CD4-positive, alpha-beta T cell treated with Interleukin-21 for 1 hour (primary cell): ENCODE data around the gene SF3A1.

Experiments
- DNase-seq: peaks from one replicate; pipeline ENCODE4 v3.0.0-alpha.2; 2020

Gene SF3A1

DNA sequence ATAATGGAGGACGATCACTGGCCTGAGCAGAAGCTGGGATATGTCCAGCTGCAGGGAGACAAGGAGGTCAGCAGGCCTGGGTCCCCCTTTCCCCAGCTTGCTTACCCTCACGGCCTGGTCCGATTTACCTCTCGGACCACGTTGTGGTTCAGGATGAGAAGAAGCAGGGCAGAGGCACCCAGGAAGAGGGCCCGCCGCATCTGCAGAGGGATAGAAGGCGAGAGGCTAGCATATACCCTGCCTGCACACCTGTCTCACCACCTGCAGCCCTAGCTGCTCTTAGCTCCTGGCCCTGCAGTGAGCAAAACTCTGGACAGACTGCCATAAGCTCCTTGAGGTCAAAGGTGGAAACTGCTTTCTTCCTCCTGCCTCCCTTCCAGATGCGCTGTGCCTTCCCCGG lies 29.2 kb upstream of the SF3A1 start:
- no peak for DNase-seq

DNA sequence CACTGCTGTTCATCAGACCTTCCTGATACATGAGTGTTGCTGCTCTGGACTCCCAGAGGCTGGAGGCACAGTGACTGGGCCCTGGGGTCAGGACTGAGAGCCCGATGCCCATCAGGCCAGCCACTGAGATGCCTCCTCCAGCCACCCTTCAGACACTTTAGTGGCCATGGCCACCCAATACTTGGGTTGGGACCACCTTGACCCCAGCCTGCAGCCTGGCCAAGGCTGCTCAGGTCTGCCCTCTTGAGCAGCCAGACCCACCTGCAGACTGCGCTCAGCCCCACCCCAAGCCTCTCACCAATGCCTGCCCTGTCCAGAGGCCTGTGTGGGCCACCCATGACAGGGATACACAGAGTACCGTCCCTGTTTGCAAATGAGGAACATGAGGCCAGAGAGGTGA lies 26.4 kb upstream of the SF3A1 start:
- no peak for DNase-seq

DNA sequence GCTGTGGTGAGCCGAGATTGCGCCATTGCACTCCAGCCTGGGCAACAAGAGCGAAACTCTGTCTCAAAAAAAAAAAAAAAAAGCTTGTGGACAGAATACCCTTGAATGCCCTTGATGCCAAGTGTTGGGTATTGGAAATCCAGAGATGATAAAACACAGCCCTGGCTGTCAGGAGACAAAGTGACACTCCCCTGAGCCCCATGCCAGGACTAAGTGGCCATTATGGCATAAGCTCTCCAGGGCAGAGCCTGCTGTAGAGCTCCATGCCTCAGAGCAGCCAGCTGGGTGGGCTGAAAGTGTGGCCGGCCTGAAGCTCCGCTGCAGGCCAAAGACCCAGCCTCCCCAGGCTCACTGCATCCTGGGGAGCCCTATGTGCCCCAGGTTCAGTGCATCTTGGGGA lies 25.6 kb upstream of the SF3A1 start:
- no peak for DNase-seq

DNA sequence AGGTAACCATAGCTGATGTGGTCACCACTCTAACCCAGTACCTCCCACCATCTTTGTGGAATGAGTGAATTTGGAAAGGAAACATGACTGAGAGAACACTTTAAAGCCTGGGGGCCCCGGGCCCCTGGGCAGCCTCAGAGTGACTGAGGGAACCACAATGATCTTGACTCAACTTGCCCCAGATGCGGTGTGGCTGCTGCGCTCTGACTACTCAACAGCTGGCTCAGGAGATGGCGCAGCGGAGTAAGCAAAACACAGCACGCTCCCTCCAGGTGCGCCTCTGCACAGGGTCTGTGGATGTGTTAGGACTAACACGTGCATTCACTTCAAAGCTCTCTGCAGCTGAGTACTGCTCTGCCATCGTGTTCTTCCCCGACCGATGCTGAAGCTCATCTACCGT lies 24.6 kb upstream of the SF3A1 start:
- no peak for DNase-seq

DNA sequence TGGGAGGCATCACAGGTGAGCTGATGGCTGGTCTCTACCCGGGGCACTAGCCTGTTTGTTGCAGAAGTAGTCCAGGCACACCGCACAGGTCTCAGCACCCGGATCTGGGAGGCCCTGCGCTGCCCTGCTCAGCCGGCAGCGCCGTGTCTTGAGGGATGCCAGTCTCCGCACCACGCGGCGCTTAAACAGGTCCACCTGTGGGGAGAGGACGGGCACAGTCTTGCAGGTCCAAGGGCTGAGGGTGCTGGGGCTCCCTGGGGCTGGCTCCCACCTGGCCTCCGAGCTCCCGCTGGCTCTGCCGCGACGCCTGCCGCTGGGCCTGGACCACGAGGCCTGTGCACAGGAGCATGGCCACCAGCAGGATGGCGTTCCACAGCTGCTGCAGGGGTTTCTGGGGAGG lies 23.3 kb upstream of the SF3A1 start:
- DNase-seq: no peak

DNA sequence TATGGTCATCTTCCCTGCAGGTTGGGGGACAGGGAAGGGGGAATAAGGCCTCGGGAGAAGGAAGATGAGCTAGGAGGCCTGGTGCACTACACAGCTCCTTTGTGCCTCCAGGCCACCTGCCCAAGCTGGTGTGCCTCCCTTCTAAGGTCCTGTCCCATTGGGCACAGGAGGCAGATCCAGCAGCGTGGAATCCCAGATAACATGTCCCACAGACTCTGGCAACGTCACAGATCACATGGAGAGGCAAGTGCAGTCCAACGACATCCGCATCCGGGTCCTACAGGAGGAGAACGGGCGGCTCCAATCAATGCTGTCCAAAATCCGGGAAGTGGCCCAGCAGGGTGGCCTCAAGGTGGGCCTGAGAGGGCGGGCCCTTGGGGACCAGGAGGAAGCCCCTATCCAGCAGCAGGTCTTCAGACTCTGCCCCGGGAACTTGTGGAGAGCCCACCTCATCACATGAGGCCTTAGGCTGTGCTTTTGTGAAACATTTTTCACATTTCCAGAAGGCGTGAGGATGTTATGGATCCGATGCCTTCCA lies 18.7 kb upstream of the SF3A1 start:
- no peak for DNase-seq

DNA sequence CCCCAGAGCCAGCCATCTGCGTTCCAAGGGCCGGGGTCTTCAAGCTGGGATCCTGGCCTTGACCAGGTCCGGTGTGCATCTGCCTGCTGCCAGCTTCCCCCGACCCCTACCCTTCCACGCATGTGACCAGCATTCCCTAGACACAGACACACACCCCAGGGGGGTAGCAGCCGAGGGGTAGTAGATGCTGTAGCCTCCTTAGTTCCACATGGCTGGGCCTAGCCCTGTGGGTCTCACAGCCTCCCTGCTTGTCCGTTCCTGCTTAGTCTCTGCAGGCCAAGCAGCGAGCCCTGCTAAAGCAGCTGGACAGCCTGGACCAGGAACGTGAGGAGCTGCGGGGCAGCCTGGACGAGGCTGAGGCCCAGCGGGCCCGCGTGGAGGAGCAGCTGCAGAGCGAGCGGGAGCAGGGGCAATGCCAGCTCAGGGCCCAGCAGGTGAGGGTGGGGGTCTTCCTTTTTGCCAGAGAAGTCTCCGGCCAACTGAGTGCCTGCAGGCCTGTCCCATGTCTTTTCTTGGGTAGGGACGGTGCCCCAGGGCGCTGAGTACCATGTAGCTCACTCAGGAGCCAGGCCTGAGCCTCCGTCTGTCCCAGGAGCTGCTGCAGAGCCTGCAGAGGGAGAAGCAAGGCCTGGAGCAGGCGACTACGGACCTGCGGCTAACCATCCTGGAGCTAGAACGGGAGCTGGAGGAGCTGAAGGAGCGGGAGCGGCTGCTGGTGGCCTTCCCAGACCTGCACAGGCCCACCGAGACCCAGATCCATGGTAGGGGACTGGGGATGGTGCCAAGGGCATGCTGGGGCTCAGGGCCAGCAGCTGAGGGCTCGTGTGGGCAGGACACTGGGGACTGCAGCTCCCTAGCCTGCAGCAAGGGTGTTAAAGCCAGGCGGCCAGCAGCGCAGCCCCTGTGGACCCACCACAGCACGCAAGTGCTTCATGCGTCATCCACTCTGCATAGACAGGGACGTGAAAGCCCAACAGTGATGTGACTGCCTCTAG lies 16.9 kb upstream of the SF3A1 start:
- DNase-seq: no peak

DNA sequence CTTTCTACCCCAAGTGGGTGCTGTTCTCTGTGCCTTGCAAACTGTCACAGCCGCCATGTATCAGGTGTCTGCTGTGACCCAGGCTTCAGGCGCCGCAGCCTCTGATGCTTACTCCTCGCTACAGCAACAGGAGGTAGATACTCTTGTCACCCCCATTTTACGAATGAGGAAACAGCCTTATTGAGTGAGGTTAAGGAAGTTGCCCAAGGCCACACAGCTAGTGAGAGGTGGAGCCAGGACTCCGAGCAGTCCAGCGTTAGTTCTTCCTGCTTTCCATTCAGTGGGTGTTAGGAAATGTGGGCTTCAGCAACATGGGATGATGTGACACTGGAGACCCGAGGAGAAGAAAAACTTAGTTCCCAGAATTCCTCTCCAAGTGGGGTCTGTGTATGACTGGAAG lies 16.2 kb upstream of the SF3A1 start:
- no peak for DNase-seq

DNA sequence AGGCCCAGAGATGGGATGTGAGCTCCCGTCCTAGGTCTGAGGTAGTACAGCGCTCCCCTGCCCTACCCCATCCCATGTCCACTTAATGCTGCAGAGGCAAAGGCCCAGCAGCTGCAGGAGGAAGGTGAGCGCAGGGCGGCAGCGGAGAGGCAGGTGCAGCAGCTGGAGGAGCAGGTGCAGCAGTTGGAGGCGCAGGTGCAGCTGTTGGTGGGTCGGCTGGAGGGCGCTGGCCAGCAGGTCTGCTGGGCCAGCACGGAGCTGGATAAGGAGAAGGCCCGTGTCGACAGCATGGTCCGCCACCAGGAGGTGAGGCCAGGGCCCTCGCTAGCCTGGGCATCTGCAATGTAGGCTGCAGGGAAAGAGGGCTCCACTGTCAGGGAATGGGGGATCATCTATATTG lies 15.3 kb upstream of the SF3A1 start:
- no peak for DNase-seq

DNA sequence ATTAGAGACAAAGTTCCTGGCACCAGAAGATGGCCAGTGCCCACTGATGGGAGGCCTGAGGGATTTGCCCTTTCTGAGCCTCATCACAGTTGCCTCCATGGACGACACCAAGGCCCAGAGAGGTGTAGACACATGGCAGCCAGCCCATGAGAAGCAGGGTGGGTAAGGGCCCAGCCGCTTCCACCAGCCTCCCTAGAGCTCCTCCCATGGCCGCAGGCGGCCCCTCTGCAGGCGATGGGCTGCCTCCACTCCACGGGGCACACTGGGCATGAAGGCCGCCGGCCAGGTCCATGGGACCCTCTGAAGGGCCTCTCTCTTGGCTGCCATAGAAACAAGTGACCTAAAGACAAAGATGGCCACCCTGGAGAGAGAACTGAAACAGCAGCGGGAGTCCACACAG lies 14.6 kb upstream of the SF3A1 start:
- DNase-seq: no peak

DNA sequence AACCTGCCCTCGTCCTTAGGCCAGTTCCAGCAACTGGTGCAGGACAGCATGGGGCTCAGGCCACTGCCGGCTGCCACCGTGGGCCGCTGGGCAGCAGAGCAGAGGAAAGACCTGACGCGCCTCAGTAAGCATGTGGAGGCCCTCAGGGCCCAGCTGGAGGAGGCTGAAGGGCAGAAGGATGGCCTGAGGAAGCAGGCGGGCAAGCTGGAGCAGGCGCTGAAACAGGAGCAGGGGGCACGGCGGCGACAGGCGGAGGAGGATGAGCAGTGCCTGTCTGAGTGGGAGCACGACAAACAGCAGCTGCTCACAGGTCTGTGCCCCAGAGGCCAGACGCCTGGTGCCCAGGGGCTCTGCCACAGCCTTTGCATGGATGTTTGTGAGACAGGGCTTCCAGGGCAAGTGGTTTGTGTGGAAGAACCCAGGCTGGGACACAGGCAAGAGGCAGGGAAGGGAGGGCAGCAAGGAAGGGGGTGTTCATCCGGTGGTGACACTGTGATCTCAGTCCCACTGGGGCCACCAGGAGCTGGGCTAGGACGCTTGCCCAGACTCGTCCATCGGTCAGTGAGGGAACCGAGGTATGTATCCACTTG lies 14.0 kb upstream of the SF3A1 start:
- no peak for DNase-seq

DNA sequence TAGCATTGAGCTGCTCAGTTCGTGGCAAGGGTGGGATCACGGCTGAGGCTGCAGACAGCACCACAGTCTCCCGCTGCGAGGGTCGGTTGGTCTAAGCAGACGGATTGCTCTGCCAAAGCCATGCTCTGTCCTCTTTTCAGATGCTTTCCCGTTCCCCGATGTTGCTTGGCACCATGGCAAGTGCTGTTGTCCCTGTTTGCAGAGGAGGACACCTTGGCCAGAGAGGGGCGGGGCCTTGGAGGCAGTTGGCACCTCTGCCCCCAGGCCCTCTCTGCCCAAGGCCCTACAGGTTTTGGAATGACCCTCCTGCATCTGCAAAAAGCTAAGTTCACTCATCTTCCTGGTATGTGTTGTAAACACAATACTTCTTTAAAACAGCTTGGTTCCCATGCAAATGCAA lies 11.7 kb upstream of the SF3A1 start:
- no peak for DNase-seq

DNA sequence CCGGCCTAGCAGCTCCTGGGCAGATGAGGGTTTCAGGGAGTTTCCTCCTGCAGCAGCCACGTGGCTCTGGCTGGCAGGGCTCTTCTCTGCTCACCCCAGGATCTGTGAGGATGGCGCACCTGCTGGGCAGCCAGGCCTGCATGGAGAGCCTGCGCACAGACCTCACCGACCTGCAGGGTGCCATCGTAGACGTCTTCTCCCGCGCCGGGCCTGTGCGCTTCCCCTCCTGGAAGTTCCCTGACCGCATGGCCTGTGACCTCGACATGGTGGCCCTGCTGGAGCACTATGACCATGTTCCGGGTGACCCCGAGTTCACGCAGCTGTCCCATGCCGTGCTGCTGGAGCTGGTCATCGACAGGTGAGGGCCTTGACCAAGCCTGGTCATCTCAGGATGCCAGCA lies 9.2 kb upstream of the SF3A1 start:
- no peak for DNase-seq

DNA sequence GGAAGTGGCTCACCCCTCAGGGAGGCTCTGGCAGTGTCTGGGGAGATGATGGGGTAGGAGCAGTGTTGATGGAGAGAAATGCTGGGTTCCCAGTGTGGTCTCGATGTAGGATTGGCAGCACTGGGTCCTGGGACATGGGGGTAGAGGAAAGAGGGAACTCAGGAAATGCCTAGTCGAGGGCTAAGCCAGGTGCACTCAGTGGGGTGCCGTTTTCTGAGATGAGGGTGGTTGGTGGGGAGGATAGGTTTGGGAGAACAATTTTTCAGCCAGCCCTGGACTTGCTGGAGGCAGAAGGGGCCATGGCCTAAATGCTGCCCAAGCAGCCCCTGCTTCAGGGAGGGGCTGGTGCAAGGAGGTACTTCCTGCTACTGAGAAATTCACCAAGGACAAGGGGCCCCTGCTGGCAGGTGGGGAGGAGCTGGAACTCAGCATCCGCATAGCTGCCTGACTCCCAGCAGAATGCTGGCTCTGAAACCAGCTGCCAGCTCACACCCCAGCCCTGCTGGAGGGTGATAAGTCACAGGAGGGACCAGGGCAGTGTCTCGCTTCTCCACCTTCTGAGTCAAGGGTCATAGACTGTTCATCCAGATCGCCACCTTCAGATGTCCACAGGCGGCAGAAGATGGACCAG lies 6.1 kb upstream of the SF3A1 start:
- no peak for DNase-seq

DNA sequence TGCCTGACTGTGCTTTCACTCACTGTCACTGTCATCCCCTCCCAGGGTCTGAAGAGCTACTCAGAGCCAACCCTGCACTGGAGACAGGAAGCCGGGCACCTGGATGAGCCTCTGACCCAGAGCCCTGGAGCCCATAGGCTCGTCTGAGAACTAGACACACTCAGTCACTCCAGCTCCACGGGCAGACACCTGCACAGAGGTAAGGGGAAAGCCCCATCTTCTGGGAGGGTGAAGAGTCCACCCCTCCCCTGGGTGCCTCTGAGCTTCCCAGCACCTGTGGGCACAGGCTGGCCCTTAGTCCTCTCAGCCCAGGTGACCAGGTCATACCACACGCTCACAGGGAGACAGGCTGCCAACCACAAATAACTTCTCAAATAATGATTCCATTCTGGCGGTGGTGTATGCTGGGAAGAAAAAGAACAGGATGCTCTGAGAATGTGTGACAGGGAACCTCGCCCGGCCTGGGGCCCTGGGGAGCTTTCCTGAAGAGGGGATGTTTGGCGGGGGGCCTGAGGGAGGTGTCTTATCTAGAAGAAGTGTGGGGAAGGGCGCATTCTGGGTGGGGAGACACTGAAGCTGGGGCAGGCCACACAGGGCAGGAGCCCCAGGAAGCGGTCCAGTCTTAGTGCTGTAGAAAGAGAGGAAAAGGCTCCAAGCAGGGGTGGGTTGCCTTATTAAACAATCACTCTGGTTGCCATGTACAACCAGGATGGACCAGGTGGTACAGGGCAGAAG lies 5.4 kb upstream of the SF3A1 start:
- DNase-seq: no peak

DNA sequence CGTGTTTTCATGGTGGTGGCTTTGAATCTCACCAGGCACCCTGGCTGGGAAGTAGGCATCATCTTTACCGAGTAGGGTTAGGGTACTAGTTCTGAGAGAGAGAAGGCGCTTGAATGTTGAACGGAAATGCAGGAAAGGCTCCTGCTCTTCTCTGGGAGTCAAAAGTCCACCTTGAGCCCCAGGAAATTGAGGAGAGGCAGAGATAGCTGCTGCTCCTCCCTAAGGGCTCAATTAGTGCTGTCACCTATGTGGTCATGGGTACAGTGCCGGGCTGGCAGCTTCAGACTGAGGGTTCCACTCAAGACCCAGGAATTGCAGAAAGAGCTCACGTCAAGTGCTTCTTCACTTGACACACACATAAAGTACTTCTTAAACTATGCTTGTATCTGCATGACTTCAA lies 1.8 kb upstream of the SF3A1 start:
- no peak for DNase-seq

DNA sequence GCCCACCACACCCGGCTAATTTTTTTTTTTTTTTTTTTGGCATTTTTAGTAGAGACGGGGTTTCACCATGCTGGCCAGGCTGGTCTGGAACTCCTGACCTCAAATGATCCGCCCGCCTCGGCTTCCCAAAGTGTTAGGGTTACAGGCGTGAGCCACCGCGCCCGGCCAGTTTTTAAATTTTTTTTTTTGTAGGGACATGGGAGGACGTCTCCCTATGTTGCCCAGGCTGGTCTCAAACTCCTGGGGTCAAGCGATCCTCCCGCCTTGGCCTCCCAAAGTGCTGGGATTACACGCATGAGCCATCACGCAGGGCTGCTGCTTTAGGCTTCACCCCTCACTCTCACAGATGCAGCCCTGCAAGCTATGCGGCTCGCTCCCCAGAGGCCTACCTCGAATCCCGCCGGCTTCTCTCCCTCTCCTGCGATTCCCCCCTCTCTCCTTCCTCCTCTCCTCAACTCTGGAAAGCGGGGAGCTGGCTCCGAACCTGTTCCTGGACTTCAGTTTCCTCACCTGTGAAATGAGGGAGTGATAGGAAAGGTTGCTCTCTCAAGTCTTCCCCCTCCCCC lies 1.0 kb upstream of the SF3A1 start:
- DNase-seq: no peak

DNA sequence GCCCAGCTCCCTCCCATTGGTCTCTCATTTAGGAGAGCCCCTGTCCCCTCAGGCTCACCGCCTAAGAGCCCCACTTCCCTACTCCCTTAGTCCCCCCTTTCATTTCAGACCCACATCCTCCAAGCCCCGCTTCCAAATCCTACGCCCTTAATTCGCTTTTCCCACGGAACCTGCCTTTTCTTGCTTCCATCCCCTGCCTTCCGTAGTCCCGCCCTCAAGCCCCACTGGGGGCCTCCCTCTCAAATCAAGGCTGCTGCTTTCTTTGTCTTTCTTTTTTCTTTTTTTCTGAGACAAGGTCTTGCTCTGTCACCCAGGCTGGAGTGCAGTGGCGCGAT lies 509 bp upstream of the SF3A1 start:
- no peak for DNase-seq

DNA sequence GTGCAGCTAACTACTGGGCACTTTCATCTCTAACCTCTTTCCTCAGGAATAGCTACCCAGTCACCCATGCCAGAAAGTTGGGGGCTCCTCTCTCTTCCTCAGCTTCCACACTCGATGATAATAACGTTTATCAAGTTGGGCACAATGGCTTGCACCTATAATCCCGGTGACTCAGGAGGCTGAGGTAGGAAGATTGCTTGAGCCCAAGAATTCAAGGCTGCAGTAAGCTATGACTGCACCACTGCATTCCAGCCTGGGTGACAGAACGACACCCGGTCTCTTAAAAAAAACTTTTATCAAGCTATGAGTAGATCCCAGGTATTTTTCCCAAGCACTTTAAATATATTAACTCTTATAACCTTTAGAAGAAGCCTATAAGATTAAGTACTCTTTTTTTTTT lies 2.0 kb downstream of the SF3A1 start:
- DNase-seq: no peak

DNA sequence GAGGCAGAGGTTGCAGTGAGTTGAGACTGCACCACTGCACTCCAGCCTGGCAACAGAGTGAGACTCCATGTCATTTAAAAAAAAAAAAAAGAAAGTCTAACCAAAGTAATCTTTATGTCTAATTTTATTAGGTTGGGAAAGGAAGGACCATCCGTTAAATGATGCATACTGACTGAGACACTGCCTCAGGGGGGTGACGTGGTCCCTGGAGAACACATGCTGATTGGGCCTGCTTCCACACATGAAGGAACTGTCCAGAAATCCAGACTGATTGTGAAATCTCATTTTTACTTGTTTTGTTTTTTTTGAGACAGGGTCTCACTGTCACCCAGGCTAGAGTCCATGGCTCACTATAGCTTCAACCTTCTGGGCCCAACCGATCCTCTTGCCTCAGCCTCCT lies 5.5 kb downstream of the SF3A1 start:
- DNase-seq: no peak

DNA sequence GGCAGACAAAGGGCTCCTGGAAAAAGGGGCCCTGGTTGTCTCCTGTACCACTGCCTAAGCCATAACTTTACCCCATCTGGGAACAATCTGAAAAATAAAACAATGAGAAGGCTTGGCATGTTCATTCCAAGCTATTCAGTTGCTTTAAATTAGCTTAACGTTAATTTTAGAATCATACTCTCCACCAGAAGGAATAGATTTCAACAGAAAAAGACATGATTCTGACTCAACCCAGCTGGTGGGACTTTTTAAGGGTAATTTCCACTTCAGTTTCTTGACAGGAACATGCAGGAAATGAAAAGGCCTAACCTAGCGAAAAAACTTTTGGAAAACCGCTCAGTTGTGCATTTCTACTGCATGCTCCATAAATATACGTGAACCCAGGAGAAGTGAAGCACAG lies 7.9 kb downstream of the SF3A1 start:
- DNase-seq: no peak

DNA sequence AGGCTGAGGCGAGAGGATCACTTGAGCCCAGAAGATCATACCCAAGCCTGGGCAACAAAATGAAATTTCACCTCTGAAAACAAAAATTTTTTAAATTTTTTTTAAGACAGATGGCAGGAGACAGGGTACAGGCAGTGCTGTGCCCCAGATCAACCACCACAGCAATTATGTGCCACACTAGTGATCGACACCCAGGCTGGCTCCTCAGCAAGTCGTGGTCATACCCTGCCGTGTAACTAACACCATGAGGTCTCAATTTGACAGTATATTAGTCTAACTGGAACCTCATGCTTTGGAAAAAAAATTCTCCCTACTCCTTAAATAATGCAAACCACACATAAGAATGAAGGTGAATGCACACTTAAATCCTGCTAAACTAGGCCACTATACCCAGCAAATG lies 8.3 kb downstream of the SF3A1 start:
- DNase-seq: no peak
